IMR-90 (cell line): ENCODE results near the gene WBP1L. TPM values are rescaled to one million over a fixed set of nuclear protein-coding genes. Genes with fewer than 3 reads are reported as not detected.

Experiments
- ATAC-seq: fragments of 200-7000 bp; cut with Tn5 transposase; 2 replicates; pipeline ENCODE4 v1.9.1; 2020; ENCODE audit warnings: low read depth, mild to moderate bottlenecking, moderate library complexity
- BruUV-seq: library from RNA; stranded (reverse); fragments of 400-500 nt; replicated peaks from 2 replicates; lab custom pipeline; 2021; lab: Mats Ljungman, UMichigan
- CTCF ChIA-PET: fragments of 300-600 bp; formaldehyde crosslinking; extraction: SDS; loops from one replicate; lab custom pipeline; 2021; ENCODE audit warnings: antibody characterized with exemption; lab: Yijun Ruan, JAX
- POLR2A ChIA-PET: fragments of 300-600 bp; sonication (Branson Sonifier 250); formaldehyde crosslinking; loops from one replicate; lab custom pipeline; 2022; ENCODE audit warnings: antibody characterized with exemption; ENCODE audit not compliant: unreplicated experiment; lab: Charles Lee
- DNase-seq: peaks from one replicate; pipeline ENCODE4 v3.0.0; 2013
- H2AFZ ChIP-seq: replicated peaks from 2 replicates; pipeline ENCODE3; 2013; ENCODE audit warnings: low read length, mild to moderate bottlenecking; ENCODE audit not compliant: poor library complexity
- H2AK5ac ChIP-seq: 2 replicates; pipeline ENCODE4 v1.6.1; 2013; ENCODE audit warnings: low read depth, low read length, inconsistent platforms
- H2AK9ac ChIP-seq: replicated peaks from 2 replicates; pipeline ENCODE3; 2013; ENCODE audit warnings: mild to moderate bottlenecking, low read depth, low read length, moderate library complexity; ENCODE audit not compliant: poor library complexity
- H2BK120ac ChIP-seq: 2 replicates; pipeline ENCODE4 v1.6.1; 2013; ENCODE audit warnings: low read depth, low read length, inconsistent platforms
- H2BK15ac ChIP-seq: 3 replicates; pipeline ENCODE4 v1.6.1; 2013; ENCODE audit warnings: low read depth, low read length, inconsistent platforms
- H2BK20ac ChIP-seq: 2 replicates; pipeline ENCODE4 v1.6.1; 2013; ENCODE audit warnings: low read depth, mild to moderate bottlenecking, inconsistent platforms, low read length, moderate library complexity
- H2BK5ac ChIP-seq: 2 replicates; pipeline ENCODE4 v1.6.1; 2013; ENCODE audit warnings: mild to moderate bottlenecking, low read depth, low read length, inconsistent platforms; ENCODE audit not compliant: poor library complexity, severe bottlenecking
- H3K14ac ChIP-seq: replicated peaks from 2 replicates; pipeline ENCODE4 v1.6.1; 2013; ENCODE audit warnings: low read depth, low read length, inconsistent platforms
- H3K18ac ChIP-seq: 2 replicates; pipeline ENCODE4 v1.6.1; 2013; ENCODE audit warnings: low read depth, low read length, control low read depth
- H3K23ac ChIP-seq: 2 replicates; pipeline ENCODE4 v1.6.1; 2013; ENCODE audit warnings: low read depth, low read length, inconsistent platforms
- H3K27ac ChIP-seq: 2 replicates; pipeline ENCODE4 v1.5.1; 2013; ENCODE audit warnings: mild to moderate bottlenecking, control low read depth, low read length; ENCODE audit not compliant: insufficient read depth
- H3K27me3 ChIP-seq: 2 replicates; pipeline ENCODE4 v1.6.1; 2013; ENCODE audit warnings: low read length; ENCODE audit not compliant: control insufficient read depth, insufficient read depth
- H3K36me3 ChIP-seq: 2 replicates; pipeline ENCODE4 v1.6.1; 2013; ENCODE audit warnings: low read length, mixed read lengths; ENCODE audit not compliant: control insufficient read depth, insufficient read depth
- H3K4ac ChIP-seq: 2 replicates; pipeline ENCODE4 v1.6.1; 2013; ENCODE audit warnings: low read depth, low read length, inconsistent platforms
- H3K4me1 ChIP-seq: 2 replicates; pipeline ENCODE4 v1.6.1; 2013; ENCODE audit warnings: low read length, mixed read lengths; ENCODE audit not compliant: control insufficient read depth, insufficient read depth
- H3K4me2 ChIP-seq: 2 replicates; pipeline ENCODE4 v1.6.1; 2013; ENCODE audit warnings: low read depth, mild to moderate bottlenecking, control low read depth, low read length, moderate library complexity
- H3K4me3 ChIP-seq: 2 replicates; pipeline ENCODE4 v1.5.1; 2013; ENCODE audit warnings: low read depth, mild to moderate bottlenecking, control low read depth, low read length, moderate library complexity; ENCODE audit not compliant: insufficient read depth
- H3K56ac ChIP-seq: 2 replicates; pipeline ENCODE4 v1.6.1; 2013; ENCODE audit warnings: low read length, inconsistent platforms; ENCODE audit not compliant: insufficient read depth; ENCODE audit errors: extremely low read depth
- H3K79me1 ChIP-seq, 2 experiments: 2 replicates each; pipeline ENCODE4 v1.6.1; 2013; ENCODE audit warnings: low read length in 2 of 2, inconsistent platforms in 1 of 2, low read depth in 1 of 2
- H3K9ac ChIP-seq: 2 replicates; pipeline ENCODE4 v1.6.1; 2013; ENCODE audit warnings: low read depth, low read length, control low read depth
- H3K9me1 ChIP-seq: 2 replicates; pipeline ENCODE4 v1.6.1; 2013; ENCODE audit warnings: low read length, inconsistent platforms; ENCODE audit not compliant: insufficient read depth
- H3K9me3 ChIP-seq: 2 replicates; pipeline ENCODE4 v1.6.1; 2013; ENCODE audit warnings: low read length; ENCODE audit not compliant: control insufficient read depth, insufficient read depth
- H4K20me1 ChIP-seq: 2 replicates; pipeline ENCODE4 v1.6.1; 2013; ENCODE audit warnings: low read length, inconsistent platforms; ENCODE audit not compliant: insufficient read depth
- H4K5ac ChIP-seq: 2 replicates; pipeline ENCODE4 v1.6.1; 2013; ENCODE audit warnings: mild to moderate bottlenecking, low read depth, low read length, control low read depth
- H4K8ac ChIP-seq, 2 experiments: 2 replicates each; pipeline ENCODE4 v1.6.1; 2013; ENCODE audit warnings: low read depth in 2 of 2, low read length in 2 of 2, control low read depth in 1 of 2, inconsistent platforms in 1 of 2
- H4K91ac ChIP-seq: 2 replicates; pipeline ENCODE4 v1.6.1; 2013; ENCODE audit warnings: low read depth, low read length, inconsistent platforms; ENCODE audit not compliant: insufficient read depth
- BHLHE40 ChIP-seq: fragments of 150-350 bp; IDR thresholded peaks from 2 replicates; pipeline ENCODE4 v1.6.1; 2016; ENCODE audit warnings: mild to moderate bottlenecking, low read depth, low read length
- CEBPB ChIP-seq: IDR thresholded peaks from 2 replicates; pipeline ENCODE4 v1.6.1; 2012; ENCODE audit warnings: low read depth, low read length, improper control_type of control experiment
- CHD1 ChIP-seq: IDR thresholded peaks from 2 replicates; pipeline ENCODE4 v1.6.1; 2012; ENCODE audit warnings: low read depth, low read length, improper control_type of control experiment
- FOS ChIP-seq: fragments of 150-350 bp; IDR thresholded peaks from 2 replicates; pipeline ENCODE4 v1.6.1; 2016; ENCODE audit warnings: low read depth, low read length
- MAFK ChIP-seq: IDR thresholded peaks from 2 replicates; pipeline ENCODE4 v1.6.1; 2012; ENCODE audit warnings: low read depth, low read length, improper control_type of control experiment
- MXI1 ChIP-seq: IDR thresholded peaks from 2 replicates; pipeline ENCODE4 v1.6.1; 2012; ENCODE audit warnings: low read depth, mild to moderate bottlenecking, low read length, moderate library complexity, borderline replicate concordance
- NFE2L2 ChIP-seq: fragments of 150-350 bp; IDR thresholded peaks from 2 replicates; pipeline ENCODE4 v1.6.1; 2016; ENCODE audit warnings: low read depth, mild to moderate bottlenecking, low read length
- POLR2A ChIP-seq: IDR thresholded peaks from 2 replicates; pipeline ENCODE4 v1.6.1; 2012; ENCODE audit warnings: mild to moderate bottlenecking, low read depth, low read length
- RAD21 ChIP-seq: IDR thresholded peaks from 2 replicates; pipeline ENCODE4 v1.6.1; 2012; ENCODE audit warnings: low read length, improper control_type of control experiment
- RCOR1 ChIP-seq: IDR thresholded peaks from 2 replicates; pipeline ENCODE4 v1.6.1; 2012; ENCODE audit warnings: mild to moderate bottlenecking, low read length, improper control_type of control experiment; ENCODE audit not compliant: insufficient replicate concordance
- RFX5 ChIP-seq: IDR thresholded peaks from 2 replicates; pipeline ENCODE4 v1.8.0; 2012; ENCODE audit warnings: low read depth, mild to moderate bottlenecking, low read length, moderate library complexity
- WGBS, 2 experiments: methylation state at CpG; one replicate each; pipeline versions ENCODE4 v1.1.5 to v1.1.7; 2013; ENCODE audit warnings: missing lambda C conversion rate in 2 of 2; ENCODE audit not compliant: insufficient read length in 1 of 2; ENCODE audit errors: extremely low coverage in 2 of 2; 5-methylcytosine and 5-hydroxymethylcytosine counted together
- dilution Hi-C: fragments of 300-500 bp; cut with HindIII; formaldehyde crosslinking; loops from one replicate; pipeline ENCODE4 v1.14.3; 2018; ENCODE audit warnings: low sequenced_read_pairs; ENCODE audit not compliant: unreplicated experiment
- in situ Hi-C: fragments of 300-500 bp; cut with MboI; formaldehyde crosslinking; loops from 3 replicates; pipeline ENCODE4 v1.14.3; 2019; ENCODE audit warnings: low sequenced_read_pairs, inconsistent platforms, mixed read lengths
- intact Hi-C: fragments of 100-400 bp; cut with micrococcal nuclease; formaldehyde crosslinking; loops from 2 replicates; pipeline ENCODE4 v1.10.0; 2022
- polyA plus RNA-seq, 3 experiments: library from polyadenylated mRNA; depleted of rRNA; stranded (reverse); fragments of >200 nt; gene quantifications; 2 replicates each; pipeline ENCODE4 v1.2.3, GENCODE V29; 2012; ENCODE audit warnings: low replicate concordance in 1 of 3
- total RNA-seq: library from RNA; depleted of rRNA; stranded (reverse); fragments of >200 nt; gene quantifications from 2 replicates; pipeline ENCODE4 v1.2.3, GENCODE V29; 2012
- TF ChIP-seq, protein P1 (sequence below): conservative IDR thresholded peaks from 2 replicates; pipeline ENCODE4 v1.5.1; 2012; ENCODE audit warnings: mild to moderate bottlenecking, low read depth, low read length, improper control_type of control experiment

WBP1L gene
- total and polyA plus RNA-seq, 2 of the 4 experiments (the other 2 are of a cell fraction) = 20.7 to 31.0 TPM

DNA sequence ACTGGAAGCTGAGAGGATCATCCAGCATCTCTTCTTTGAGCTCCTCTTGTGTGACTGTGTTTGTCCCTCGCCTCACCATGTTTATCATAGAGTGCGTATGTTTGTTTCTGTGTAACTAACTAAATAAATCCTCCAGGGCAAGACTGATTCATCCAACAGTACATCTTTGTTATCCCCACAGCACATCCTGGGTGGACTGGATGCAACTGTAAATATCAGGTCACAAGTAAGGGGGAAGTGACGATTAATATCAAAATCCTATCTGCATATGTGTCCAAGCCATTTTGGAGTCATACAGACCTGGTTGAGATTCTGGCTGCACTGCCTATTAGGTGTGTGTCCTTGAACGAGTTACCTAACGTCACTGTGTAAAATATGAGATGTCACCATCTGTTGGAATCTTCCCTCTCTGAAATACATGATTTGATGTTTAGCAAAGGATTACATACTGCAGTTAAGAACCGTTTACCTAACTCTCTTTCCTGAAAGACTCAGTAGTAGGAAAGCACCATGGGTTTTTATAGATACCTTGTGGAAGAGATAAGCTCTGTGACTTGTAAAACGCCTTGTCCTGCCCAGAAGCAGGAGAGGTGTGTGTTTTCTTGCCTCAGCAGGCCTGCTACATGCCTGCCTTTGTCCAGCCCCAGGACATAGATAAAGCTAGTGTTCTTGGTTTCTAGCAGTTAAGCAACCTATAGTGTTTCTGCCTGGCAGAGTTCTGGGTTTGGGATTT lies 25.8 kb downstream of the WBP1L start:
- Histone ChIP-seq H2AFZ (no peak overlapping the region), H4K5ac (no peak overlapping the region), H3K36me3 (peaks cover 4% of the 10 kb centered on the region), H2AK5ac (no peak overlapping the region), H3K4me1 (peaks cover 13% of the 10 kb centered on the region), H2AK9ac (no peak overlapping the region), H3K4ac (no peak overlapping the region), H3K9me3 (no peaks in the 10 kb centered on the region), H3K4me2 (no peak overlapping the region), H3K18ac (no peak overlapping the region), H3K9me1 (peaks cover 30% of the 10 kb centered on the region), H3K27me3 (no peaks in the 10 kb centered on the region), H2BK120ac (no peak overlapping the region), H3K56ac (no peak overlapping the region), H3K4me3 (no peak overlapping the region), H3K79me1 (peaks cover 48 to 68% of the 10 kb centered on the region in 2 experiments), H2BK5ac (no peak overlapping the region), H2BK20ac (no peak overlapping the region), H4K20me1 (peaks cover 67% of the 10 kb centered on the region), H3K9ac (no peak overlapping the region), H3K14ac (no peak overlapping the region), H4K8ac (no peak overlapping the region), H3K27ac (no peak overlapping the region), H3K23ac (no peak overlapping the region), H4K91ac (no peak overlapping the region), H2BK15ac (no peak overlapping the region)
- POLR2A ChIA-PET = interaction anchor here (0.6 kb wide), 2 partner anchors 18 to 413 kb away, joined by 4 to 5 read pairs; no protein-coding TSS in a partner anchor
- in situ Hi-C loops (no loop called here), intact Hi-C loops (no loop called here), dilution Hi-C loops (no loop called here)
- DNase-seq = peak; percentile 40
- CTCF ChIA-PET = no interaction called here
- BruUV-seq = no TSS peak
- WGBS, 2 experiments = 80% methylated on average over 1 of the region's 7 CpGs; no CpG with 5 or more reads in 1 of the 2 experiments
- ATAC-seq = peak; percentile 44; the same call in 1 of the 2 replicates
- TF ChIP-seq POLR2A (no peak), FOS (no peak; the same call in 1 of the 2 replicates), RAD21 (no peak), BHLHE40 (no peak), CHD1 (no peak), RCOR1 (no peak), RFX5 (no peak), NFE2L2 (no peak), MAFK (no peak), CEBPB (no peak), MXI1 (no peak)
- TF ChIP-seq, protein P1, sequence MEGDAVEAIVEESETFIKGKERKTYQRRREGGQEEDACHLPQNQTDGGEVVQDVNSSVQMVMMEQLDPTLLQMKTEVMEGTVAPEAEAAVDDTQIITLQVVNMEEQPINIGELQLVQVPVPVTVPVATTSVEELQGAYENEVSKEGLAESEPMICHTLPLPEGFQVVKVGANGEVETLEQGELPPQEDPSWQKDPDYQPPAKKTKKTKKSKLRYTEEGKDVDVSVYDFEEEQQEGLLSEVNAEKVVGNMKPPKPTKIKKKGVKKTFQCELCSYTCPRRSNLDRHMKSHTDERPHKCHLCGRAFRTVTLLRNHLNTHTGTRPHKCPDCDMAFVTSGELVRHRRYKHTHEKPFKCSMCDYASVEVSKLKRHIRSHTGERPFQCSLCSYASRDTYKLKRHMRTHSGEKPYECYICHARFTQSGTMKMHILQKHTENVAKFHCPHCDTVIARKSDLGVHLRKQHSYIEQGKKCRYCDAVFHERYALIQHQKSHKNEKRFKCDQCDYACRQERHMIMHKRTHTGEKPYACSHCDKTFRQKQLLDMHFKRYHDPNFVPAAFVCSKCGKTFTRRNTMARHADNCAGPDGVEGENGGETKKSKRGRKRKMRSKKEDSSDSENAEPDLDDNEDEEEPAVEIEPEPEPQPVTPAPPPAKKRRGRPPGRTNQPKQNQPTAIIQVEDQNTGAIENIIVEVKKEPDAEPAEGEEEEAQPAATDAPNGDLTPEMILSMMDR = no peak
